ENCODE results near the gene C1orf105. TPM values are rescaled to one million over a fixed set of nuclear protein-coding genes. Genes with fewer than 3 reads are reported as not detected.
"Not testable (repeated sequence)": the region's sequence is repeated elsewhere in the genome, so short reads cannot be mapped to it uniquely, and the experiment has no call there.

Gene C1orf105, protein sequence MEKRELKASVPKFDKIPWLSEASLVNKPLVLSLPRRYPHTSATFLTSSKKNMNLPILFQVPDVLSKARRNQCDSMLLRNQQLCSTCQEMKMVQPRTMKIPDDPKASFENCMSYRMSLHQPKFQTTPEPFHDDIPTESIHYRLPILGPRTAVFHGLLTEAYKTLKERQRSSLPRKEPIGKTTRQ
- total RNA-seq (ENCODE audit: low replicate concordance) = 2.3 TPM in 1 of 2 replicates, not detected in the other
- long read RNA-seq, partial matches to known transcripts = 0 of 1 reads
- long read RNA-seq, other reads (novel, unspliced or antisense) = 0 of 1 reads

DNA sequence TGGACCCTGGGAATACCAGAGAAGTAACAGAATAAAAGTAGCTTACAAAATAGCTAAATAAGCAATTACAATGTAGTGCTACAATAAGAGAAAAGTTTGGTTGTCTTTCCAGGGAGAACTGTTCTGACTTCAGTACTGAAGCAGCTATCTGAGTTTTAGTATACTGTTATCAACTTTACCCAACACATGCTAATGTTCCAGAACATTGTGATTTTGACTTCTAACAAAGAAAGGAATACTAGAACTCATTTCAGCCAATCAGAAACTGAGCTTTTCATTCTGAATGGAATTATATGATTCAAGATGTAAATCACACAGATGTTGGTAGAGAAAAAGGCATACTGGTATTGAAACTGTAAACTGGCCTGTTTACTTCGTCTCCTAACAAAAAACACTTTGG is at the start of gene C1orf105:
TSS of gene C1orf105 (plus strand) at position 301 of the 400 bp plus-strand sequence. CDS start 201 bp downstream, outside the sequence.
- H3K27ac Mint-ChIP-seq = no peak within 1 kb of the TSS
- no peaks in the 10 kb centered on the region for H3K27me3 Mint-ChIP-seq
- TF ChIP-seq, protein P1, sequence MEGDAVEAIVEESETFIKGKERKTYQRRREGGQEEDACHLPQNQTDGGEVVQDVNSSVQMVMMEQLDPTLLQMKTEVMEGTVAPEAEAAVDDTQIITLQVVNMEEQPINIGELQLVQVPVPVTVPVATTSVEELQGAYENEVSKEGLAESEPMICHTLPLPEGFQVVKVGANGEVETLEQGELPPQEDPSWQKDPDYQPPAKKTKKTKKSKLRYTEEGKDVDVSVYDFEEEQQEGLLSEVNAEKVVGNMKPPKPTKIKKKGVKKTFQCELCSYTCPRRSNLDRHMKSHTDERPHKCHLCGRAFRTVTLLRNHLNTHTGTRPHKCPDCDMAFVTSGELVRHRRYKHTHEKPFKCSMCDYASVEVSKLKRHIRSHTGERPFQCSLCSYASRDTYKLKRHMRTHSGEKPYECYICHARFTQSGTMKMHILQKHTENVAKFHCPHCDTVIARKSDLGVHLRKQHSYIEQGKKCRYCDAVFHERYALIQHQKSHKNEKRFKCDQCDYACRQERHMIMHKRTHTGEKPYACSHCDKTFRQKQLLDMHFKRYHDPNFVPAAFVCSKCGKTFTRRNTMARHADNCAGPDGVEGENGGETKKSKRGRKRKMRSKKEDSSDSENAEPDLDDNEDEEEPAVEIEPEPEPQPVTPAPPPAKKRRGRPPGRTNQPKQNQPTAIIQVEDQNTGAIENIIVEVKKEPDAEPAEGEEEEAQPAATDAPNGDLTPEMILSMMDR (conservative IDR thresholded peaks at IDR 0.05) = no peak
- no peaks in the 10 kb centered on the region for H3K36me3 Mint-ChIP-seq
- no peak within 1 kb of the TSS for H3K4me3 Mint-ChIP-seq
- no peak for DNase-seq (ENCODE audit: extremely low spot score, unreplicated experiment)
- H3K9me3 Mint-ChIP-seq = no peaks in the 10 kb centered on the region
- peaks cover 24% of the 10 kb centered on the region for H3K4me1 Mint-ChIP-seq (ENCODE audit: unreplicated experiment)

DNA sequence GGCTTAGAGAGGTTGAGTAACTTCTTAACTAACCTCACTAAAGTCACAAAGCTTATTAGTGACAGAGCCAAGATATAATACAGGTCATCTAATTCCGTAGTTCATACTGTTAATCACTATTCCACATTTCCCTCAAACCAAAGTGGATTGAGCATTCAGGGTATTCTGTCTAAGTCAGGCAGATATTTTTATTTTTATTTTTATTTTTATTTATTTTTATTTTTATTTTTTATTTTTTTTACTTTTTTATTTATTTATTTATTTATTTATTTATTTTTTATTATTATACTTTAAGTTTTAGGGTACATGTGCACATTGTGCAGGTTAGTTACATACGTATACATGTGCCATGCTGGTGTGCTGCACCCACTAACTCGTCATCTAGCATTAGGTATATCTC is 48.8 kb upstream of the C1orf105 start:
- not testable (repeated sequence) for H3K9me3 Mint-ChIP-seq, H3K27me3 Mint-ChIP-seq

DNA sequence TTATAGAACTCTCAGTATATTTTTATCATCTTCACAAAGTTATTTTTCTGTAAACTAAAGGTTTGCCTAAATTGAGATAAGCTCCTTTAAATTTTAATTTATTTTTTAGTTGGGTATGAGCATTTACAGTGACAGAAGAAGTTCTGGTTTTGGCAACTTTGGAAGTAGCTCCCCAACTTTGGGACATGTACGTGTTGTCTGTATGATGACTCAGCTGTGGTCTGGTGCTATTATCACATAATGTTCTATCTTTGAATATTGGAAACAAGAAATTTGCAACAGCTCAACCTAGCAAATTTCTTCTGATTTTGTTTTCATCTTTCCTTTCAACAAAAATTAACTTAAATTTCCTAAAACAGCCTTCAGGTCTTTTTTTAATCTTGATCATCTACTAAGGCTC is 46.6 kb upstream of the C1orf105 start:
- H3K4me3 Mint-ChIP-seq = no peak overlapping the region
- H3K4me1 Mint-ChIP-seq (ENCODE audit: unreplicated experiment) = peaks cover 15% of the 10 kb centered on the region
- no peak overlapping the region for H3K27ac Mint-ChIP-seq
- H3K27me3 Mint-ChIP-seq = no peaks in the 10 kb centered on the region
- DNase-seq (ENCODE audit: extremely low spot score, unreplicated experiment) = no peak
- H3K9me3 Mint-ChIP-seq = no peaks in the 10 kb centered on the region
- peaks cover 3% of the 10 kb centered on the region for H3K36me3 Mint-ChIP-seq
- TF ChIP-seq, protein P1 (conservative IDR thresholded peaks at IDR 0.05) = no peak

More for the DNA sequence above, 48.8 kb upstream of the C1orf105 start:
- not testable (repeated sequence) for H3K4me1 Mint-ChIP-seq (ENCODE audit: unreplicated experiment); H3K4me3 Mint-ChIP-seq; DNase-seq (ENCODE audit: extremely low spot score, unreplicated experiment); H3K36me3 Mint-ChIP-seq; H3K27ac Mint-ChIP-seq

DNA sequence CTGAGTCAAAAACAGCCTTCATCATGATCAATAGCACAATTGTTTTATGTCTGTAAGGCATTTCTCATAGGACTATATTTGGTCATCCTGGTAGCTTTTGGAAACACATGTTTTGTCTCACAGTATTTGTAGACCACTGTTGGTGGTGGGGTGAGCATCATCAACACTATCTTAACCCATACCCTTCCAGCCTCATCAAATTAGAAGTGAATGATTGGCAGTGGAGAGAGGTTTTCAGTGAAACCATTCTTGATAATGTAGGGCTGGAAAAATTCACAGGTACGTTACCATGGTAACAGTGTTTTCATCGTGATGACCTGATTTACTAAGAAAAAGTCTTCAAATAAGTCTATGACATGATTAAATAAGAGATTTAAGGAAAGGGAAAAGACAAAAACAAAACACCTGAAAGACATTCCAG is 45.3 kb upstream of the C1orf105 start:
- H3K4me3 Mint-ChIP-seq = no peak overlapping the region
- DNase-seq (ENCODE audit: extremely low spot score, unreplicated experiment) = no peak
- no peaks in the 10 kb centered on the region for H3K27me3 Mint-ChIP-seq
- H3K27ac Mint-ChIP-seq = no peak overlapping the region
- no peaks in the 10 kb centered on the region for H3K9me3 Mint-ChIP-seq
- no peaks in the 10 kb centered on the region for H3K36me3 Mint-ChIP-seq
- TF ChIP-seq, protein P1 (conservative IDR thresholded peaks at IDR 0.05) = no peak
- peaks cover 21% of the 10 kb centered on the region for H3K4me1 Mint-ChIP-seq (ENCODE audit: unreplicated experiment)

DNA sequence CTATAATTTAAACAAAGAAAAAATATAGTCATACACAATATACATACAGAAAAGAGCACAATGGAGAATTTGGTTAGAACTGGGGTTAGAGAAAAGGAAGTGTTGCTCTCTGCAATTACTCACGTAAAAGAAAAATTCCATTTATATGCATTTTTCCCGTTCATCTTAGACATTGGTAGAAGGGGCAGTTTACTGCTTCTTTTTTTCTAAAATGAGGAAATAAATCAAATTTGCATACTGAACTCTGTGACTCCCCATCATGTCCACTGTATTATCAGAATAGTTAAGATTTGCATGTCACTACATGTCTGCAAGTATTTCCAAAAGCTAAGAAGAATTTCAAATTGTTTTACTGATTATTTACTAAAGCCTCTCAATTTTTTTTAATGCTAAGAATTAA is 44.1 kb upstream of the C1orf105 start:
- Mint-ChIP-seq H3K9me3 (no peaks in the 10 kb centered on the region), H3K27me3 (no peaks in the 10 kb centered on the region), H3K4me1 (ENCODE audit: unreplicated experiment) (peaks cover 31% of the 10 kb centered on the region), H3K27ac (no peak overlapping the region), H3K4me3 (no peak overlapping the region), H3K36me3 (no peaks in the 10 kb centered on the region)
- TF ChIP-seq, protein P1 (conservative IDR thresholded peaks at IDR 0.05) = no peak
- no peak for DNase-seq (ENCODE audit: extremely low spot score, unreplicated experiment)

DNA sequence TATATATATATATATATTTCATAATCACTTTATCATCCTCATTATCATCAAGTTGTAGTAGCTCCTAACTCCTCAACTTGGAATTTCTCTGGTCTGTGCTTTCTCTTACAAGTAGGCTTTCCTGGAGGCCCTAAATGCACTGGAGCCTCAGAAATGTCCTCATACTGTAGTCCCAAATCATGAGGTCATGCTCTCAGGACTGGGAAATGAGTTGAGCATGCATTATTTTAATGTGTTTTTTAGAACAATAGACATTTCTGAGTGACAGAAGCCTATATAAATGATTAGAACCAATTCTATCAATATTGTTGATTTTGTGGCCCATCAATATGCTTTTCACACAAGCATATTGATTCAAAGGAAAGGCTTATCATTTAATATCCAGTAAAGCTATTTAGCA is 42.9 kb upstream of the C1orf105 start:
- TF ChIP-seq, protein P1 (conservative IDR thresholded peaks at IDR 0.05) = no peak
- Mint-ChIP-seq H3K9me3 (no peaks in the 10 kb centered on the region), H3K27ac (no peak overlapping the region), H3K27me3 (no peaks in the 10 kb centered on the region), H3K4me3 (no peak overlapping the region), H3K36me3 (no peaks in the 10 kb centered on the region), H3K4me1 (ENCODE audit: unreplicated experiment) (peaks cover 43% of the 10 kb centered on the region)
- DNase-seq (ENCODE audit: extremely low spot score, unreplicated experiment) = no peak
